ENCODE data around the gene METAP1D.

Gene METAP1D

DNA sequence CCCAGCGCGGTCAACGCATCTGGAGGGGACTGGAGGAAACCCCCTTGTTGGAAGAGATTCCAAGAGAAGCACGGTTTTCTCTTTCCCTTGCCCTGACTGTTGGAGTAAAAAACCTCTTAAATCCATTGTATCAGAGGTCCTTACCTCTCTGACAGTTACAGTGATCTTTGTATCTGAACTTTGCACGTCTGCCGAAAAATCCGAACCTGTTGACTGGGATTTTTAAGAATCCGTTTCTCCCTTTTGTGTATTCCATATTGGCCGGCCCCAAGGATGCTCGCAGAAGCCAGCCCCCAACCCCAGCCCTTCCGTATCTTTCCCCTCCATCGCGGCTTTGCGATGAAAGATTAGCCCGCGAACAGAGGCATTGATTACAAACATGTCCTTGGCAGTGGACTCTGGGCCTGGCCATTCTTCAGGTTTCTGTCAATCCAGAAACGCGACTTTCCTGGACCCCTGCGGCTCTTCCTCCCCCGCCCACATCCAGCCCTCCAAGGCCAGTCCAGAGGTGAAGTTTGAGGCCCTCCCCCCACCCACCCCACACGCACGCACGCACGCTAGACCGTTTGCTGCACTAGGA lies 81.0 kb downstream of the METAP1D start:
- no peak for DNase-seq
- ATAC-seq: no peak

DNA sequence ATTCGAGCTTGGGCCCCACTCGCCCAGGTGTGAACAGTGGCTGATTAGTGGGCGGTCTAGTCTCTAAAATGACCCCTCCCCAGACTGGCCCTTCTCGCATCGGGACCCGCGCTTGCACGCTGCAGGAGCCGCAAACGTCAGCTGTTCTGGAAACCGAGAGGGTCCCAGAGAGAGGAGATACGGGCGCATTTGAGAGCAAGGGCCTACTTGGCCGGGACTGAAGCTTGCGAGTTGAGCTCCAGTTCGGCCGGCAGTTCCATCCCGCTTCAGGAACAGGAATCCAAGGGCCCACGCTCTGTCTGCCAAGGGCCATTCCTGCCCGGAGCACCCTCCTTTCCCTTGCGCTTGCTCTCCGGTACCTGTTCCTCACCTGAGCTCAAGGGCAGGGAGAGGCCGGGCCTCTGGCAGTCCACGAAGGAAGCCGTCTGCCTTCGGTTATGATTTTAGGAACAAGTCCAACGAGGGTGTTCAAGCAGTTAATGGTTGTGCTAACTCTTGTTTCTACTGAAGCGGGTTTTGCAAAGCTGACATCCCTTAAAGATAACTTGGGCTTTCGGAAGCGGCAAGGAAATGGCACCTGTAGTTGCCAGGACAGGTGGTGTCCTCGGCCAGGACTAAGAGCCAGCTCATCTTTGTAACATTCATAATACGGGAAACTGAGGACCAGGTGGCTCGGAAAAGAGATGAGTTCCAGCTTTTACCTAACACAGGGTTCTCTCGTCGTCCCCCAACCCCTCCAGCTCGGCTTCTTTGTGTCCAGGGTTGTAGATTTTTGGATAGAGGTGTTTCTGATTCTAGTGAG lies 81.7 kb downstream of the METAP1D start:
- ATAC-seq (no peak), DNase-seq (no peak)

DNA sequence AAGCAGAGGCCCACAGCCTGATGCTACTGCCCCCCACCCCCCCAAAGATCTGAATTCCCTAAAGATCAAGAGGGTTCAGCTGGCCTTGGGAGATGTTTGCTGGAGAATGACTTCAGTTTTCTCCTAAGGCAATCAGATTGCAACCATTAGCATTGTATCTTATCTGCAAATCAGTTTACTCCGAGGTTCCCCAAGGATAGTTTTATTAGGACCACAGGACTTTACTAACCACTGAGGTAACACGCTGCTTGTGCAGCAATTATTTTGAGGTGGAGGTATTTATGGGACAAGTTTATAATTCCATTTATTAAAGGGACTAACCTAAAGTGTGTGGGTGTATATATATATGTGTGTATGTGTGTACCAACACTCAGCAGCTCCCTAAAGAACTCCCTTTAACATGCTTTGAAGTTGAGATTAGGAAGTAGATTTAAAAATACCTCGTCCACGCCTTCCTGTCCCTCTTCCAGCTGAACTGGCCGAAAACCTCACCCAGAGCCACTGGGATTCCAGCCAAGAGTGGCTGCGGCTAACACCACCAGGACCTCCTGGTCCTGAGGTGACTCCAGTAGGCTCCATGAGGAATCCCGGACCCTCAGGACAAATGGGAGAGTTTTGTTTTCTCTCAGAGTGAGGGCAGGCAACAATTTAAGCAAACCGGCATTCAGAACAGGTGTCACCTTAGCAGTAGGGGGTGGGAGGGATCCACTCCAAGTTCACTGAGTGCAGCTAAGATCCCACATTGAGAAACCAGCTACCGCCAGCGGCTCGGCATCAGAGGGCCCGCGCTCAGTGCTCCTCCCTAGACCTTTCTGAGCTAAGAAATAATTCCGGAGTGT lies 82.6 kb downstream of the METAP1D start:
- ATAC-seq (no peak), DNase-seq (no peak)

DNA sequence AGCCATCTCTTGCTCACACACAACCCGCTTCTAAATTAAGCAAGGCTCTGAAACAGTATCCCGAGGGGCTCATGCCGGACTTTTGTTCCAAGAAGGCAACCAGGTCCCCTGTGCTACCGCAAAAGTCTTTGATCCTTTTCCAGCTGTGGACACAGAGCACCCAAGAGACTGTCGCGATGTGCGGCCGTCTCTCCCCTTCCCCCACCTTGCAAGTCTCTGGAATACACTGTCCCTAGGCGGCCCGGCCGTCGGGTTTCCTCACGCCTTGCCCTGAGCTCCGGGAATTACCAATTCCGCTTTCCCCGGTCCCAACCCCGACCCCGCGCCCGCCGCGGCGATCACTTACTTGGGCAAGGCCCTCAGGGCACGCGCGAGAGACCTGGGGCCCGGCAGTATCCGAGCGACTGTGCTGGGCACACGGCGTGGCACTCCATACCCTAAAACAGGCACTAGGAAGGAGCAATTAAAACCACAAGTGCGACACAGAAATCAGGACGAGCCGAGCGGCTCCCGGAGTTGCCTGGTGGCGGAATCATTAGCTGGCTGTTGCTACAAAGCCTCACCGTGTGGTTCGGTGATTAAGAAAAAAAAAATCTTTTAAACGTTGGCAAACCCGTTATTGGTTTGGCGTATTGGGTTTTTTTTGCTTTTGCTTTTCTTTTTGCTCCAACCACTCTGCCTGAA lies 83.3 kb downstream of the METAP1D start:
- ATAC-seq (no peak), DNase-seq (no peak)

DNA sequence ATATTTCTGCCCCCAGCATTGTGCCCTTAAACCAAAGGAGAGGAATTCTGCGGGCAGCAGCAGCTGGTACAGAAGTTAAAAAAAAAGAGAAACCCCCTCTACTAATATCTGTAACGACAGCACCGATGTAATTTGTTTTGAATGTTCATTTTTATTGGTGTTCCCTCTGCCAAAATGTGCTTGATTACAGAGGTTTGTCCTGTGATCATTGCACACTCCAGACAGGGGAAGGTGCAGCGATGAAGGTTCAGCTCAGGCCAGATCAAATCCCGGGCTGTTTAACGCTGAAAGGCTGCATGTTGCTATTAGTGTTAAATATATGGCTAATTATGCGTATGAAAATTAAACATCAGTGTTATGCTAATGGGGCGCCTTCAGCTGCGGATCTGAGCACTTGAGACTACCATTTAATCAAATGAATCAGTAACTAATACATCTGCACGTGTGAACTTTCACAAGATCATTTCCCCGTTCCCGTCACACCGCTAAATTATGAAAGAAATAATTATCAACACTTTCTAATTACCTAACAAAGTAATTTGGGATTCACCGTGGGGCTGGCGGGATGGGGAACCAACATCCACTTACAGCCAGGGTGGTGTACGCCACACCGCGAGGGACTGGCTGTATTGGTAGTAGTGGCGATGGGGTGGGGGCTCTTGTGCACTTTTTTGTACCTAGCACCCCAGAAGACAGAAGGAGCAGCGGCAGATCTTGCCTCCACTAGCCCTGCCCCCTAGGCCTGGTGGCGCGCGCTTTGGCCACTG lies 84.1 kb downstream of the METAP1D start:
- DNase-seq: no peak

DNA sequence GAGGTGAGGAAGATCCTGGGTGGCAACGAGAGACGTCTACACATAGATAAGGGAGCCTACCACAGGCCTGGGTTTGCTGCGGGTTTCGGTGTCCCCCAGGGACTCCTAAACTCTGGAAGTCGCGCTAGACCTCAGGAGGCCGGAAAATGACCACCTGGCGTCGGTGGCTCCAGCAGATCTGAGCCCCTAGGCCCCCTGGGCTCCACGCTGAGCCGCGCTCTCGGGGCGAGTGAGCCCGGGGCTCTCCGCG lies 84.6 kb downstream of the METAP1D start:
- DNase-seq (no peak), ATAC-seq (no peak)

More for the DNA sequence above, 84.1 kb downstream of the METAP1D start:
- ATAC-seq: no peak

DNA sequence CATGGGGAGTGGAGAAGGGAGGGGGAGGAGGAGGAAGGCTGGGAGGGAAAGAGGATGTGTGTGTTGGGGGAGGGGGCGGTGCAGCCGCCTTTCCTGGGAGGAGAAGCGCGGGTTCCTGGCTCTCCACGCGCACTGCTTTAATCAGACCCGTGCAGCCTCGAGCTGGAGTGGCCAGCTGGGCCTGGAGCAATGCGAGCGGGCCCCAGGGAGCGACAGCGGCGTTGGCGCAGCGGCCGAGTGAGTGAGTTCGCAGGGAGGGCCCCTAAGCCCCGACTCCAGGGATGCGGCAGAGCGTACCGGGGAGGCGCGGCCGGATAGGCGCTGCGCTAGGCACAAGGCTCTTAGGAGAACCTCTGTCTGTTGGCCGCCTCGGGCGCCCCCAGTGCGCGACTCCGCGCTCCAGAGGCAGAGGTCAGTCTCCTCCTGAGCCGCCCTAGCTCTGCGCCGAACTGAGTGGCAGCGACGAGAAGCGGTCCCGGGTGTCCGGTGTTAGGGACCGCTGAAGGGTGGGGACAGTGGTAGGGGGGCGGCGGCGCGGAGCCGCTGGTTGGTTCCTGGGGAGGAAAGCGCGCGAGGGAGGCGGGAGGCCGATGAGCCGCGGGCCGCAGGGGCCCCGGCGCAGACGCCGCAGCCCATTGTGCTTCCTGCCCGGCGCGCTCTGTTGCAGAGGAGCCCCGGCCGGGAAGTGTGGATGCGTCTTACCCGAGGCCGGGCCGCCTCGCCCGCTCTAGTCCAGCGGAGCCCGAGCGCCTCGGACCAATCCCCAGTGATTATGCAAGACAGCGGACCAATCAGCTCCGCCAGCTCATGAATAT lies 85.1 kb downstream of the METAP1D start:
- ATAC-seq: peak; percentile 77
- DNase-seq: peak; percentile 64

DNA sequence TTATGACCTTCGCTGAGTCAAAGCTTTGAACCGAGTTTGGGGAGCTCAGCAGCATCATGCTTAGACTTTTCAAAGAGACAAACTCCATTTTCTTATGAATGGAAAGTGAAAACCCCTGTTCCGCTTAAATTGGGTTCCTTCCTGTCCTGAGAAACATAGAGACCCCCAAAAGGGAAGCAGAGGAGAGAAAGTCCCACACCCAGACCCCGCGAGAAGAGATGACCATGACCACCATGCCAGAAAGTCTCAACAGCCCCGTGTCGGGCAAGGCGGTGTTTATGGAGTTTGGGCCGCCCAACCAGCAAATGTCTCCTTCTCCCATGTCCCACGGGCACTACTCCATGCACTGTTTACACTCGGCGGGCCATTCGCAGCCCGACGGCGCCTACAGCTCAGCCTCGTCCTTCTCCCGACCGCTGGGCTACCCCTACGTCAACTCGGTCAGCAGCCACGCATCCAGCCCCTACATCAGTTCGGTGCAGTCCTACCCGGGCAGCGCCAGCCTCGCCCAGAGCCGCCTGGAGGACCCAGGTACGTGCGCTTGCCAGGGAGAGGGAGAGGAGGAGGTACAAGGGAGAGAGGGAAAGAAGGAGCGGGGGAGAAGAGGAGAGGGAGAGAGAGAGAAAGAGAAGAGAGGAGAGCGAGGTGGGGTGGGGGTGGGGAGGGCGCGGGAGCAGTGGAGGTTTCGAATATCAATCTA lies 85.9 kb downstream of the METAP1D start, which contains the start of gene DLX1:
Gene DLX1, plus strand, starts transcription at position 48 of the 700 bp plus-strand sequence. Its CDS starts 171 bp downstream, at position 219.
- DNase-seq (no peak), ATAC-seq (no peak)

DNA sequence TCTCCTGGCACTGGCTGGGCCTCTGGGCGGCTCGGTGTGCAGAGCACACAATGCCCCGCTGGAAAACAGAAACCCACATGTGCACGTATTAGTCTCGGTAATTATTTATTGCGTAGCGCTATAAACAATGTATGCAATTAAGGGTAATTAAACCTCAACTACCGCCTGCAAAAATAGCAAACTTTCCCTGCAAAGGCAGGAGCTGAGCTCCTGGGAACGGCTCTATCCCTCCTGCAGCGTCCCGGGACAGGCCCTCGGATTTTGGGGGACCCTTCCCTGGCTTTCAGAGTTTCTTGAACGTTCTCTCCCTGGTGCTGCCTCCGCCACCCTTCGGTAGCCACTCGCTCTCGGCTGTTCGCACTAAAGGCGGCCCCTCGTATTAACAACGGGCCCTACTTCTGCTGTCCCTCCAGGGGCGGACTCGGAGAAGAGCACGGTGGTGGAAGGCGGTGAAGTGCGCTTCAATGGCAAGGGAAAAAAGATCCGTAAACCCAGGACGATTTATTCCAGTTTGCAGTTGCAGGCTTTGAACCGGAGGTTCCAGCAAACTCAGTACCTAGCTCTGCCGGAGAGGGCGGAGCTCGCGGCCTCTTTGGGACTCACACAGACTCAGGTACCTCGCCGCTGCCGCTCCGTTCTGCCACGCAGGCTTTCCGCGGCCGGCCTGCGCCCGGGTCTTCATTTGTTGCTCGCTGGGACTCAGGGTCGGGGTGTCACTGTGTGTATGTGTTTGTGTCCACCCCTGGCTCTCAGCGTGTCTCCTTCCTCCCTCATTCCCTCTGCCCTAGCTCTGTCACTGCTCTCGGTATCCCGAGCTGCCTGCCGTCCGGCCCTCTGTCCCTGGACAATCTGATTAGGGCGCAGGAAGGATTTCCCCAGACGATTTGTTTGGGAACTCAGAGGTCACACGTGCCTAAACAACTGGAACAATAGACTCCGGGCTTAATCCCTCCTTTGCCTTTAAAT lies 86.8 kb downstream of the METAP1D start:
- ATAC-seq: peak; percentile 33
- peak; percentile 60 for DNase-seq

DNA sequence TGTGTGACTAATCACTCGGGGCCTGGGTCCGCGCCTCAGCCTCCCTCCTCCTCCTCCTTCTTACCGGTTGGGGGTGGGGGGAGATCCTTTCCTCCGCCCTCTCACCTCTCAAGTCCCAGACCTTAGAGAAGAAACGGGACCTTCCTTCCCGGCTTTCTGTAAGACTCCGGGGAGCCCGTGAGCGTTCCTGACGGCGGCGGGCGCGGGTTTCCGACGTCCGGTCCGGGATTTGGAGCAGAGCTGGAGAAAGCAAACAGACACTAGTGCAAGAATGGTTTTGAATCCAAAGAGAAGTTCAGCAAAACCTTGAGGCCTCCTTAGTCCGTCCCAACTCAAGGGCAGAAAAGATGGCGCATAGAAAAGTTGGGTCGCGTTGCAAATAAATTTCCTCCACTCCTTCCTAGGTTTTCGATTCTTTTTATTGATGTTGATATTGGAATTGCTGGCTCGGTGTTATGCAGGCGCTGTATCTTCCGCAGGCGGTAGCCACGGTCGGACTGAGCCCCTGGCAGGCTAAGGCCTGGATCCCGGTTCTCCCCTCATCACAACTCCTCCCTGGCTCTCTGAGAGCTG lies 87.5 kb downstream of the METAP1D start:
- ATAC-seq (no peak), DNase-seq (no peak)

DNA sequence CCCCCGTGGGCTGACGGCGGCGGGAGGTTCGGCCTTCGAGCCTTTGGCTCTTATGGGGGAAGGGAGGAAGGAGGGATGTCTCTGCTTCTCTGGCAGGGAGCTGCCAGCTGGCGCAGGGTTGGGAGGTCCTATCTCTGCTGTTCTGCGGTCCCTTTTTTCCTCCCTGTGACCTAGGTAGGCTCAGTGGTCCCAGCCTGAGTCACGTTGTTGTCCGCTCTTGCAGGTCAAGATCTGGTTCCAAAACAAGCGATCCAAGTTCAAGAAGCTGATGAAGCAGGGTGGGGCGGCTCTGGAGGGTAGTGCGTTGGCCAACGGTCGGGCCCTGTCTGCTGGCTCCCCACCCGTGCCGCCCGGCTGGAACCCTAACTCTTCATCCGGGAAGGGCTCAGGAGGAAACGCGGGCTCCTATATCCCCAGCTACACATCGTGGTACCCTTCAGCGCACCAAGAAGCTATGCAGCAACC lies 88.1 kb downstream of the METAP1D start:
- DNase-seq (no peak), ATAC-seq (no peak)

DNA sequence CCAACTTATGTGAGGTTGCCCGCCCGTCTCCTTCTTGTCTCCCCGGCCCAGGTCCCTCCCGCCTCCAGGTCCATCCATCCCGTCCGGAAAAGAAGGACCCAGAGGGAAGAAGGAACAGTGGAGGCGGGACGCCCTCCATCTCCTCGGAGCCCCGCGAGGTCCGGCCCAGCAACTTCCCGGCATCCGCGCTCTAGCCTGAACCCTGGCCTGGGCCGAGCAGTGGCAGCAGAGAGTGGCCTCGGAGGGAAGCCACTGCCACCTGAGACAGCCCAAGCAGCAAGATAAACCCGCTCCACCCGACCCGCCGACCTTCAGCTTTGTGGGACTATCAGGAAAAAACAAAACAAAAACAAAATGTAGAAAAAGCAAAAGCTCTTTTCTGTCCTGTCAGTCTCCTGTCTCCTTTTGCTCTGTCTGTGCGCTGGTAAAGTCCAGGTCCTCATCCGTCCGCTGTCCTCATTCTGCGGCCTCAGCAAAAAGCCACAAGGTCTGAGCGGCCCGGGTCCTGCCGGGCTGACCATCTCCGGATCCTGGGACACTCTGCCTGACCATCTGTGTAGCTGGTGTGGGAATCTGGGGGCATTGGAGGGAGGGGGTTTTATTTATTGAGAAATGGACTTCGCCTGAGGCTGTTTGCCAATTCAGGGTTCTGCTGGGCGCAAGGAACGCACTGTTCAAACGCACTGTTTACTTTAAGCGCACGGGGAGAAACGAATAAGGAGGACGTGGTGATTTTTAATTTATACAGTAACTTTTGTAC lies 88.7 kb downstream of the METAP1D start:
- no peak for DNase-seq
- ATAC-seq: no peak

DNA sequence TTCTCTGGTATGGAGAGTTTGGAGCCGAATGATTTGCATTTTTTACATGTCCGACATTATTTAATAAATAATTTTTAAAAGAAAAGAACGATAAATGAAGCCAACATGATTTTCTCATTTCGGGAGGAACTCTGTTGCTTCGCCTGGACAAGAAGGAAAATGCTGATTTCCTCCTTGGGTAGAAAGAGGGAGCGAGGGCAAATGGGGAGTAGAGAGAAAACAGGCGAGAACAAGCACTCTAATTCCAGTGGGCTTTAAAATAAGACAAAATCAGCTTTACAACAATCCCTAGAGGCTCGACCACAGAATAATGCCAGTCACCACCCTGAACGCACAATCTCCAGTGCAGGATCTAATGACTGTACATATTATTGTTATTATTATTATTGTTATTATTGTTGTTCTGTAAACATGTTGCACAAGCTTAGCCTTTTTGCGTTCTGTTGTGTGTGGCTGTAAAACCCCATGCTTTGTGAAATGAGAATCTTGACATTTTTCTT lies 89.3 kb downstream of the METAP1D start:
- no peak for DNase-seq
- no peak for ATAC-seq

DNA sequence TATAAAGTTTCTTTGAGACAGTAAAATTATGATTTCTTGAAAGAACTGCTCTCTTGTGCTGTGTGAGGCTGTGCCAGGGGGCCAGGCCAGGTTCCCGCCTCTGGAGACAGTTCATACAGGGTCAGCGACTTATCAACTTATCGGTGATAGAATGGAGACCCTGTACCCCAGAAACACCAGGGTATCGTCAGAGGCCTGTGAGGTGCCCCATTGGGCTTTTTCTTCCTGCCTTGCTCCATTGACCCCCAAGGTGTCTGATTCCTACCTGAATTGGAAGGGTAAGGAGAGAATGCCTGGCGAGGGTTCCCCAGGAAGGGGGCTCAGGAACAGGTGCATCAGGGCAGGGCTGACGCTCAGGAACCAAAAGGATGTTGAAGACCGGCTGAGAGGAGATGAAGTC lies 89.9 kb downstream of the METAP1D start:
- no peak for ATAC-seq
- DNase-seq: no peak

DNA sequence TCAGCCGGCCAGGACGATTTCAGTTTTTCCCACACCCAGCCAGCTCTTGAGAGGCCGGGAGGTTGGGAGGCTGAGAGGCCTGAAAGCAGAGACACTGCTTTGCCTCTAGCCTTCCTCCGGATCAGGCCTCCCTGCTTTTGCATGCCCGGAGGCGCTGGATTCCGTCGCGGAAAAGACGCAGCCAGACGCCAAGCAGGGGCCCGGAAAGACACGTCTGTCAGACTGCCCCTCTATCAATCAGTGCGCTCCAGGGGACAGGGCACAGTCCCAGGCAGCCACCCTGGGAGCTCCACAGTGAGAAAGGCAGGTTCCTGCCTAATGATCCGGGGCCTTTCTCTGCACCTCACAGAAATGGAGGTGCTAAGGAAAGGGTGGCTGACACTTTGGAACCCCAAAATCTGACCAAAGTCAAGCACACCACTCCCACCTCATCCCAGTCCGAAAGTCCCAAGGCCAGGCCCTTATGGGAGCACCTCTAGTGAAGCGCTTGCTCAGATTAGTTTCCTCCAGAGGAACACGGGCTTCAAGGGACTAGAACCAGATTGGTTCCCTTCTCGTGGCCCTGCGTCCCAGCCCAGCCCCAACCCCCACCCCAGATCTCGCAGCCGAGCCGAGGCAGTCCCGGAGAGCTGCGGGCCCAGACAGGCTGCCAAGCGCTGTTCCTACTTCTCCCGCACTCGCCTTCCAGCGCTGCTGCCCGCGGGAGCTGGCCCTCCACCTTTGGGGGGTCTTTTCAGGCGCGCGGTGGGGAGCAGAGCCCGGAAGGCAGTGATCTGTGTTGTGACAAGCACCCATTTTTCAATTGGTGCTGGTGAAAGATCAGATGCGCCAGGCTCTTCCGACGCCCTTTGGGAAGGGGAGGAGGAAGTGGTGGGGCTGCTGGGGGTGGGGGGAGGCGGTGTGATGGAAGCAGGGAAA lies 90.5 kb downstream of the METAP1D start:
- ATAC-seq (no peak), DNase-seq (no peak)

DNA sequence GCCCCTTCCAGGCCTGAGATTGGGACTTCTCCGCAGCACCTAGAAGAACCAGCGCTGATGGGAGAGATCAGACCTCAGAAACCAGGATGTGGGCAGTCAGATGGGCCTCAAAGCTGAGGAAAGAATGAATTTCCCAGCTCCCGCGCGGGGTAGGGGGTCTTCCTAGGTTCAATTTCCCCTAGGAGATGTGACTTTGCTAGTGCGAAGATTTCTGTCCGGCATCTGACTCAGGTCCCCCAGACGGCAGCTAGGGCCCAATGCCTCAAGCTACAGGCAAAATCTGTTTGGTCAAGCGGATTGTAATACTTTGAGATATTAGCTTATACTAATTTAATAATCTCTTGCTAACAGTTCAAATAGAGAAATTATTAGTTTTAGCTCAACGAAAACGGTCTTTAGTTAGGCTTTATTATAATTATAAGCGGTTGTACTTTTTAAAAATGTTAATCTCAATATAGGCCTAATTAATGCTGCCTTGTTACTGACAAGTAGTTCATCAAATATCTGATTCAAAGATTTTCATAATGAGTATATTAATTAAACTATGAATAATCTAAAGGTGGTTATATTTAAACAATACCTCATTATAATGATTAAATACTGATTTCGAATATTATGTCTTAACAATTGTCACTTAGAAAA lies 91.4 kb downstream of the METAP1D start:
- no peak for ATAC-seq

More for the DNA sequence above, 91.4 kb downstream of the METAP1D start:
- DNase-seq: no peak
